OCI-LY7 (cell line): ENCODE data around the gene TMEM176A. TPM values are rescaled to one million over a fixed set of nuclear protein-coding genes. Genes with fewer than 3 reads are reported as not detected.
"Not testable (repeated sequence)": the region's sequence is repeated elsewhere in the genome, so short reads cannot be mapped to it uniquely, and the experiment has no call there.

Source experiments
- BruUV-seq: library from RNA; stranded (reverse); fragments of 400-500 nt; replicated peaks from 2 replicates; lab custom pipeline; 2021; lab: Mats Ljungman, UMichigan
- CTCF ChIA-PET: fragments of 300-600 bp; sonication (Branson Sonifier 250); formaldehyde crosslinking; loops from one replicate; lab custom pipeline; 2022; ENCODE audit warnings: antibody characterized with exemption; ENCODE audit not compliant: unreplicated experiment; lab: Charles Lee
- POLR2A ChIA-PET: fragments of 300-600 bp; sonication (Branson Sonifier 250); formaldehyde crosslinking; loops from one replicate; lab custom pipeline; 2022; ENCODE audit warnings: antibody characterized with exemption; lab: Charles Lee
- DNase-seq: peaks from one replicate; pipeline ENCODE4 v3.0.0-alpha.2; 2015; ENCODE audit warnings: low spot score
- H2AFZ ChIP-seq: fragments of 200-600 bp; sonication (generic), shearing (Covaris generic); 2 replicates; pipeline ENCODE4 v1.6.1; 2014; ENCODE audit warnings: mild to moderate bottlenecking, antibody characterized with exemption, low read length, moderate library complexity
- H3K27ac ChIP-seq: fragments of 200-600 bp; sonication (generic); 2 replicates; pipeline ENCODE4 v1.5.1; 2014; ENCODE audit warnings: mixed run types, low read depth, mild to moderate bottlenecking, moderate library complexity, low read length, inconsistent platforms; ENCODE audit not compliant: poor library complexity, severe bottlenecking
- H3K36me3 ChIP-seq: fragments of 200-600 bp; sonication (generic); 2 replicates; pipeline ENCODE4 v1.6.1; 2014; ENCODE audit warnings: mild to moderate bottlenecking, antibody characterized with exemption, low read length, moderate library complexity, mixed read lengths; ENCODE audit not compliant: insufficient read depth
- H3K4me1 ChIP-seq: fragments of 200-600 bp; sonication (generic); 2 replicates; pipeline ENCODE4 v1.5.1; 2014; ENCODE audit warnings: mild to moderate bottlenecking, low read length; ENCODE audit not compliant: insufficient read depth, poor library complexity, severe bottlenecking
- H3K4me2 ChIP-seq: fragments of 200-600 bp; sonication (generic); 2 replicates; pipeline ENCODE4 v1.6.1; 2014; ENCODE audit warnings: mild to moderate bottlenecking, low read length
- H3K4me3 ChIP-seq: fragments of 200-600 bp; sonication (generic); 2 replicates; pipeline ENCODE4 v1.5.1; 2014; ENCODE audit warnings: mild to moderate bottlenecking, low read depth, low read length; ENCODE audit not compliant: poor library complexity, severe bottlenecking
- H3K79me2 ChIP-seq: fragments of 200-600 bp; sonication (generic); 2 replicates; pipeline ENCODE4 v1.6.1; 2016; ENCODE audit warnings: low read depth, mild to moderate bottlenecking, low read length, moderate library complexity, mixed read lengths; ENCODE audit not compliant: insufficient read depth
- H3K9me2 ChIP-seq: fragments of 200-600 bp; sonication (generic); 2 replicates; pipeline ENCODE4 v1.6.1; 2016; ENCODE audit warnings: mild to moderate bottlenecking, low read length, mixed read lengths; ENCODE audit not compliant: insufficient read depth
- H3K9me3 ChIP-seq: fragments of 200-600 bp; sonication (generic); 2 replicates; pipeline ENCODE4 v1.6.1; 2014; ENCODE audit warnings: mild to moderate bottlenecking, mixed run types, low read length, mixed read lengths
- H4K20me1 ChIP-seq: fragments of 200-600 bp; sonication (generic); 2 replicates; pipeline ENCODE4 v1.6.1; 2014; ENCODE audit warnings: mild to moderate bottlenecking, antibody characterized with exemption, low read length, moderate library complexity, mixed read lengths; ENCODE audit not compliant: insufficient read depth
- EZH2phosphoT487 ChIP-seq: fragments of 200-600 bp; sonication (generic); IDR thresholded peaks from 2 replicates; pipeline ENCODE4 v1.6.1; 2018; ENCODE audit warnings: low read depth, borderline replicate concordance, mild to moderate bottlenecking, mixed run types, antibody characterized with exemption, low read length, moderate library complexity, mixed read lengths
- intact Hi-C: fragments of 100-400 bp; cut with micrococcal nuclease; formaldehyde crosslinking; loops from one replicate; pipeline ENCODE4 v1.10.0; 2022; ENCODE audit not compliant: unreplicated experiment
- total RNA-seq, 2 experiments: library from RNA; depleted of rRNA in 1 of 2; stranded (reverse); fragments of >200 nt in 1 of 2; shearing (Covaris generic) in 1 of 2; gene quantifications; 2 replicates each; pipeline ENCODE4 v1.2.3, GENCODE V29; 2014 to 2022
- TF ChIP-seq, protein P1 (sequence below): fragments of 200-600 bp; sonication (generic); conservative IDR thresholded peaks from 2 replicates; pipeline ENCODE4 v1.5.1; 2014; ENCODE audit warnings: mild to moderate bottlenecking, antibody characterized with exemption, low read length, moderate library complexity, mixed read lengths

The TMEM176A gene
- total RNA-seq, 2 experiments from 2014 or later: not detected

DNA sequence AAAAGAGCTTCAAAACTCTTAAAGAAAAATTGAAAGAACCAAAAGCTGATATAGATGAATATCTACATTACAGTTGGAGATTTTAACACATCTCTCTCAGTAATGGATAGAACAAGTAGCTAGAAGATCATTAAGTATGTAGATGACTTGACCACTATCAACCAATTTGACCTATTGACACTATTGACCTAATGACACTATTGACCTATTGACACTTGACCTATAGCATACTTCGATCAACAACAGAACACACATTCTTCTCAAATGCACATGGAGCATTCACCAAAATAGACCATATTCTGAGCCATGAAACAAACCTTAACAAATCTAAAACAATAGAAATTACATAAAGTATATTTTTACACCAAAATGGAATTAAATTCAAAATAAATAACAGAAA lies 41.1 kb upstream of the TMEM176A start:
- Histone ChIP-seq H3K79me2 (no peaks in the 10 kb centered on the region), H2AFZ (no peak overlapping the region), H3K4me3 (no peak overlapping the region), H3K27ac (no peak overlapping the region), H4K20me1 (no peaks in the 10 kb centered on the region), H3K9me3 (no peaks in the 10 kb centered on the region), H3K36me3 (no peaks in the 10 kb centered on the region), H3K4me2 (no peak overlapping the region), H3K4me1 (no peaks in the 10 kb centered on the region), H3K9me2 (no peaks in the 10 kb centered on the region)
- ChIA-PET POLR2A (interaction anchor here (0.6 to 0.8 kb wide), 2 partner anchors 19 to 43 kb away, joined by 3 to 5 read pairs; no protein-coding TSS in a partner anchor), CTCF (no interaction called here)
- no TSS peak for BruUV-seq
- TF ChIP-seq, protein P1, sequence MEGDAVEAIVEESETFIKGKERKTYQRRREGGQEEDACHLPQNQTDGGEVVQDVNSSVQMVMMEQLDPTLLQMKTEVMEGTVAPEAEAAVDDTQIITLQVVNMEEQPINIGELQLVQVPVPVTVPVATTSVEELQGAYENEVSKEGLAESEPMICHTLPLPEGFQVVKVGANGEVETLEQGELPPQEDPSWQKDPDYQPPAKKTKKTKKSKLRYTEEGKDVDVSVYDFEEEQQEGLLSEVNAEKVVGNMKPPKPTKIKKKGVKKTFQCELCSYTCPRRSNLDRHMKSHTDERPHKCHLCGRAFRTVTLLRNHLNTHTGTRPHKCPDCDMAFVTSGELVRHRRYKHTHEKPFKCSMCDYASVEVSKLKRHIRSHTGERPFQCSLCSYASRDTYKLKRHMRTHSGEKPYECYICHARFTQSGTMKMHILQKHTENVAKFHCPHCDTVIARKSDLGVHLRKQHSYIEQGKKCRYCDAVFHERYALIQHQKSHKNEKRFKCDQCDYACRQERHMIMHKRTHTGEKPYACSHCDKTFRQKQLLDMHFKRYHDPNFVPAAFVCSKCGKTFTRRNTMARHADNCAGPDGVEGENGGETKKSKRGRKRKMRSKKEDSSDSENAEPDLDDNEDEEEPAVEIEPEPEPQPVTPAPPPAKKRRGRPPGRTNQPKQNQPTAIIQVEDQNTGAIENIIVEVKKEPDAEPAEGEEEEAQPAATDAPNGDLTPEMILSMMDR: no peak
- TF ChIP-seq EZH2phosphoT487: no peak
- DNase-seq: no peak
- intact Hi-C loops: loop anchor here (5.0 kb wide), 1 partner anchor 312 kb away; no protein-coding TSS in a partner anchor

DNA sequence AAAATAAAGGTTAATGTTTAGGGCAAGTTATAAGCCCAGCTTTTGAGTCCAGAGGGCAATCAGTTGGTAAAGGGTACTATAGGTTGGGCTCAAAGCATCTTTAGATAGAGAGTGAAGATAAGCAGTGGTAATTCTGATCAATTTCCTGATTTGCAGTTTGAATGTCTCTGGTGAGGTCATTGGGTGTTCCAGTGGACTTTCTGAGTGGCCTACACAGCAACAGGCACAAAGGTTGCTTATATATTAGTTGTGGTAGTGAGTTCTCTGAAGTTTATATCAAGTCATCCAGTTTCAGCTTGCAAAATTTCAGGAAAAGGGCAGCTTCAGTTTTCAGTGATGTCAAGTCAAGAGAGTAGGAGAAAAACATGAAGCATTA lies 34.2 kb upstream of the TMEM176A start:
- TF ChIP-seq EZH2phosphoT487: no peak
- TF ChIP-seq, protein P1: no peak
- Histone ChIP-seq H3K9me2 (no peaks in the 10 kb centered on the region), H2AFZ (no peak overlapping the region), H3K4me3 (no peak overlapping the region), H3K79me2 (no peaks in the 10 kb centered on the region), H3K4me1 (no peaks in the 10 kb centered on the region), H4K20me1 (no peaks in the 10 kb centered on the region), H3K36me3 (no peaks in the 10 kb centered on the region), H3K9me3 (no peaks in the 10 kb centered on the region), H3K4me2 (no peak overlapping the region), H3K27ac (no peak overlapping the region)
- no peak for DNase-seq
- no TSS peak for BruUV-seq
- POLR2A ChIA-PET: no interaction called here
- intact Hi-C loops: no loop called here
- CTCF ChIA-PET: no interaction called here

DNA sequence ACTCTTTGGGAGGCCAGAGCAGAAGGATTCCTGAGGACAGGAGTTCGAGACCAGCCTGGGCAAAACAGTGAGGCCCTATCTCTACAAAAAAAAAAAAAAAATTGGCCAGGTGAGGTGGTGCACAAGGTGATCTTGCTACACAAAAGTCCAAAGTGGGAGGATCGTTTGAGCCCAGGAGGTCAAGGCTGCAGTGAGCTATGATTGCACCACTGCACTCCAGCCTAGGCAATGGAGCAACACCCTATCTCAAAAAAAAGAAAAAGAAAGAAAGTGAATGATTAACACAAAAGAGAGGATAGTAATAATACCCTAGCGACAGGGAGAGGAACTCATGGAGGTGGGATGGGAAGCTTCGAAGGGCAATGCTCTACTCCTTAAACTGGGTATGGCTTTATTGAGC lies 30.8 kb upstream of the TMEM176A start:
- no peak for DNase-seq
- intact Hi-C loops: no loop called here
- Histone ChIP-seq H3K4me3 (no peak overlapping the region), H3K27ac (no peak overlapping the region), H3K4me2 (no peak overlapping the region), H4K20me1 (no peaks in the 10 kb centered on the region), H3K9me2 (no peaks in the 10 kb centered on the region), H2AFZ (no peak overlapping the region), H3K79me2 (no peaks in the 10 kb centered on the region), H3K9me3 (no peaks in the 10 kb centered on the region), H3K4me1 (no peaks in the 10 kb centered on the region), H3K36me3 (no peaks in the 10 kb centered on the region)
- BruUV-seq: no TSS peak
- TF ChIP-seq, protein P1: no peak
- TF ChIP-seq EZH2phosphoT487: no peak
- POLR2A ChIA-PET: no interaction called here
- CTCF ChIA-PET: interaction anchor here (0.6 kb wide), 1 partner anchor 54 kb away, joined by 3 read pairs; no protein-coding TSS in a partner anchor

DNA sequence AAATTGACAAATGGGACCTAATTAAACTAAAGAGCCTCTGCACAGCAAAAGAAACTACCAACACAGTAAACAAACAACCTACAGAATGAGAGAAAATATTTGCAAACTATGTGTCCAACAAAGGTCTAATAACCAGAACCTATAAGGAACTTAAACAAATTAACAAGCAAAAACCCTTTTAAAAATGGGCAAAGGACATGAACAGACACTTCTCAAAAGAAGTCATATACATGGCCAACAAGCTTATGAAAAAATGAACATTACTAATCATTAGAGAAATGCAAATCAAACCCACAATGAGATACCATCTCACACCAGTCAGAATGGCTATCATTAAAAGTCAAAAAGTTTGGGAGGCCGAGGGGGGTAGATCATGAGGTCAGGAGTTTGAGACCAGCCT lies 26.4 kb upstream of the TMEM176A start:
- H3K9me2 ChIP-seq, H3K9me3 ChIP-seq, H3K79me2 ChIP-seq, H4K20me1 ChIP-seq, H3K4me3 ChIP-seq, H2AFZ ChIP-seq, intact Hi-C loops, H3K36me3 ChIP-seq, DNase-seq, H3K4me2 ChIP-seq, H3K4me1 ChIP-seq, BruUV-seq, H3K27ac ChIP-seq, CTCF ChIA-PET: not testable (repeated sequence)
- POLR2A ChIA-PET: interaction anchor here (0.6 kb wide), 1 partner anchor 174 kb away, joined by 3 read pairs; no protein-coding TSS in a partner anchor
